Transverse colon (tissue), 3 donors: Measurements from ENCODE around the gene TNFRSF14.

Experiments used
- EP300 ChIP-seq: sonication (generic); formaldehyde crosslinking; IDR thresholded peaks from one replicate; pipeline ENCODE4 v1.6.1; 2017; ENCODE audit warnings: antibody characterized with exemption, low read depth
- TF ChIP-seq, protein P1 (sequence below), 5 experiments: fragments of 200-600 bp in 3 of 5; fragments of 450-650 bp in 2 of 5; sonication (generic) in 3 of 5; IDR thresholded peaks; 1 replicate in 2 of 5; 2 replicates in 3 of 5; pipeline ENCODE4 v1.5.1; 2016 to 2017; ENCODE audit warnings: antibody characterized with exemption in 5 of 5, inconsistent platforms in 3 of 5, mild to moderate bottlenecking in 2 of 5, moderate library complexity in 1 of 5

DNA sequence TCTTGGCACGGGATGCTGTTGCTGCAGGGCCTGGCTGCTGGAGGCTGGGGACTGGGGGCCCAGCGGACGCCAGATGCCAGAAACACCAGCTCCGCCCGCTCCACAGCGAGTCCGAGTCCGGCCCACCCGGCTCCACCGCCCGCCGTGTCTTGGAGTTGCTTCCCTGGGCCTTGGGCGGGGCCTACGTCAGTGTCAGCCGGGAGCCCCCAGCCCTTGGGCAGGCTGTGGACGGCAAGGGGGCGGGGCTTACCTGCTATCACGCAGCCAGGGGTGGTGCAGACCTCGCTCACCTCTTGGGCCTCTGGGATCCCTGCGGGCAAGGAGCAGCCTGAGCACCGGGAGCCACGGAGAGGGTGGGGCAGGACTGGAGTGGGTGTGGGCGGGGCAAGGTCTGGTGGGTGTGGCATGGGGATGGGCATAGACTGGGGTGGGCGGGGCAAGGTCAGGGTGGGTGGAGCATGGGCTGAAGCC, 54.9 kb downstream of the TNFRSF14 start:
- TF ChIP-seq, protein P1, sequence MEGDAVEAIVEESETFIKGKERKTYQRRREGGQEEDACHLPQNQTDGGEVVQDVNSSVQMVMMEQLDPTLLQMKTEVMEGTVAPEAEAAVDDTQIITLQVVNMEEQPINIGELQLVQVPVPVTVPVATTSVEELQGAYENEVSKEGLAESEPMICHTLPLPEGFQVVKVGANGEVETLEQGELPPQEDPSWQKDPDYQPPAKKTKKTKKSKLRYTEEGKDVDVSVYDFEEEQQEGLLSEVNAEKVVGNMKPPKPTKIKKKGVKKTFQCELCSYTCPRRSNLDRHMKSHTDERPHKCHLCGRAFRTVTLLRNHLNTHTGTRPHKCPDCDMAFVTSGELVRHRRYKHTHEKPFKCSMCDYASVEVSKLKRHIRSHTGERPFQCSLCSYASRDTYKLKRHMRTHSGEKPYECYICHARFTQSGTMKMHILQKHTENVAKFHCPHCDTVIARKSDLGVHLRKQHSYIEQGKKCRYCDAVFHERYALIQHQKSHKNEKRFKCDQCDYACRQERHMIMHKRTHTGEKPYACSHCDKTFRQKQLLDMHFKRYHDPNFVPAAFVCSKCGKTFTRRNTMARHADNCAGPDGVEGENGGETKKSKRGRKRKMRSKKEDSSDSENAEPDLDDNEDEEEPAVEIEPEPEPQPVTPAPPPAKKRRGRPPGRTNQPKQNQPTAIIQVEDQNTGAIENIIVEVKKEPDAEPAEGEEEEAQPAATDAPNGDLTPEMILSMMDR (IDR thresholded peaks at IDR 0.05), result no peak
- no peak for TF ChIP-seq EP300
